Trophoblast cell (in vitro differentiated cells and primary cell): Measurements from ENCODE around the gene GTPBP1.

Experiments
- DNase-seq, 2 donors: peaks; one replicate each; pipeline ENCODE4 v3.0.0-alpha.2; 2016
- H2AFZ ChIP-seq: 2 replicates; pipeline ENCODE4 v1.6.1; 2013; ENCODE audit warnings: low read length, moderate library complexity, mild to moderate bottlenecking; ENCODE audit not compliant: insufficient read depth, poor library complexity
- H2AK5ac ChIP-seq: 2 replicates; pipeline ENCODE4 v1.6.1; 2013; ENCODE audit warnings: mild to moderate bottlenecking, low read length
- H2BK120ac ChIP-seq: 2 replicates; pipeline ENCODE4 v1.6.1; 2013; ENCODE audit warnings: low read length, mild to moderate bottlenecking, moderate library complexity; ENCODE audit not compliant: insufficient read depth, poor library complexity
- H2BK12ac ChIP-seq: 2 replicates; pipeline ENCODE4 v1.6.1; 2013; ENCODE audit warnings: mild to moderate bottlenecking, low read length, moderate library complexity
- H2BK5ac ChIP-seq: 2 replicates; pipeline ENCODE4 v1.6.1; 2013; ENCODE audit warnings: low read length, low read depth, moderate library complexity, mild to moderate bottlenecking; ENCODE audit not compliant: poor library complexity
- H3K14ac ChIP-seq: 2 replicates; pipeline ENCODE4 v1.6.1; 2013; ENCODE audit warnings: mild to moderate bottlenecking, low read length
- H3K18ac ChIP-seq: 2 replicates; pipeline ENCODE4 v1.6.1; 2013; ENCODE audit warnings: mild to moderate bottlenecking, low read length
- H3K23ac ChIP-seq: 2 replicates; pipeline ENCODE4 v1.6.1; 2013; ENCODE audit warnings: low read length
- H3K27ac ChIP-seq: 2 replicates; pipeline ENCODE4 v1.5.1; 2013; ENCODE audit warnings: low read depth, mild to moderate bottlenecking, inconsistent platforms, low read length, moderate library complexity
- H3K27me3 ChIP-seq: 2 replicates; pipeline ENCODE4 v1.6.1; 2013; ENCODE audit warnings: inconsistent platforms, mild to moderate bottlenecking, low read length, moderate library complexity; ENCODE audit not compliant: insufficient read depth
- H3K36me3 ChIP-seq, 2 experiments: 1 replicate in 1 of 2; 2 replicates in 1 of 2; pipeline ENCODE4 v1.6.1; 2013; ENCODE audit warnings: low read length in 2 of 2, mild to moderate bottlenecking in 2 of 2, moderate library complexity in 1 of 2; ENCODE audit not compliant: insufficient read depth in 2 of 2, control insufficient read depth in 1 of 2
- H3K4ac ChIP-seq: 2 replicates; pipeline ENCODE4 v1.6.1; 2013; ENCODE audit warnings: low read depth, mild to moderate bottlenecking, low read length, moderate library complexity
- H3K4me1 ChIP-seq, 2 experiments: 1 replicate in 1 of 2; 2 replicates in 1 of 2; pipeline ENCODE4 v1.6.1; 2013; ENCODE audit warnings: low read length in 2 of 2, mild to moderate bottlenecking in 2 of 2, moderate library complexity in 1 of 2; ENCODE audit not compliant: insufficient read depth in 2 of 2, control insufficient read depth in 1 of 2
- H3K4me2 ChIP-seq: 2 replicates; pipeline ENCODE4 v1.6.1; 2013; ENCODE audit warnings: inconsistent platforms, mild to moderate bottlenecking, low read length, moderate library complexity
- H3K4me3 ChIP-seq: 2 replicates; pipeline ENCODE4 v1.5.1; 2013; ENCODE audit warnings: mild to moderate bottlenecking, low read depth, low read length, inconsistent platforms
- H3K79me1 ChIP-seq: one replicate; pipeline ENCODE4 v1.6.1; 2013; ENCODE audit warnings: low read length
- H3K79me2 ChIP-seq: 2 replicates; pipeline ENCODE4 v1.6.1; 2013; ENCODE audit warnings: low read length, mild to moderate bottlenecking; ENCODE audit not compliant: control insufficient read depth, insufficient read depth, poor library complexity
- H3K9ac ChIP-seq: 2 replicates; pipeline ENCODE4 v1.6.1; 2013; ENCODE audit warnings: mild to moderate bottlenecking, low read length
- H3K9me3 ChIP-seq: 2 replicates; pipeline ENCODE4 v1.6.1; 2013; ENCODE audit warnings: low read depth, mild to moderate bottlenecking, control low read depth, inconsistent platforms, low read length; ENCODE audit not compliant: insufficient read depth
- H4K12ac ChIP-seq: 2 replicates; pipeline ENCODE4 v1.6.1; 2013; ENCODE audit warnings: low read depth, mild to moderate bottlenecking, low read length, moderate library complexity
- H4K8ac ChIP-seq: 2 replicates; pipeline ENCODE4 v1.6.1; 2013; ENCODE audit warnings: low read depth, mild to moderate bottlenecking, low read length, moderate library complexity
- H4K91ac ChIP-seq: one replicate; pipeline ENCODE4 v1.6.1; 2013; ENCODE audit warnings: low read depth, mild to moderate bottlenecking, low read length, moderate library complexity
- WGBS: extraction: QIAGEN DNeasy Blood & Tissue Kit; methylation state at CpG from one replicate; pipeline ENCODE4 v1.1.7; 2013; ENCODE audit warnings: missing lambda C conversion rate; ENCODE audit not compliant: insufficient read length, insufficient coverage; ENCODE audit errors: extremely low coverage; 5-methylcytosine and 5-hydroxymethylcytosine counted together

The GTPBP1 gene

GRCh38 chr22:38775656-38776055 is 69.9 kb downstream of the GTPBP1 start:
- H3K27ac ChIP-seq: no peak overlapping the region
- no peaks in the 10 kb centered on the region for H3K4me1 ChIP-seq
- H3K36me3 ChIP-seq: peaks cover 0 to 11% of the 10 kb centered on the region in 2 experiments
- no peaks in the 10 kb centered on the region for H3K27me3 ChIP-seq
- H4K12ac ChIP-seq: no peak overlapping the region
- no peaks in the 10 kb centered on the region for H3K9me3 ChIP-seq
- no CpG with 5 or more reads among the region's 13 CpGs for WGBS
- no peak overlapping the region for H3K4ac ChIP-seq
- H2AFZ ChIP-seq: no peak overlapping the region
- H3K79me1 ChIP-seq: no peaks in the 10 kb centered on the region
- H3K4me2 ChIP-seq: no peak overlapping the region
- no peak overlapping the region for H2AK5ac ChIP-seq
- no peak overlapping the region for H3K23ac ChIP-seq
- no peak overlapping the region for H2BK5ac ChIP-seq
- no peak for DNase-seq
- H3K9ac ChIP-seq: no peak overlapping the region
- no peak overlapping the region for H3K14ac ChIP-seq
- no peak overlapping the region for H2BK12ac ChIP-seq
- H3K79me2 ChIP-seq: no peaks in the 10 kb centered on the region
- H3K18ac ChIP-seq: no peak overlapping the region
- H2BK120ac ChIP-seq: no peak overlapping the region
- no peak overlapping the region for H4K8ac ChIP-seq
- H3K4me3 ChIP-seq: no peak overlapping the region
- no peak overlapping the region for H4K91ac ChIP-seq

- no peaks in the 10 kb centered on the region for H3K79me1 ChIP-seq
- H2BK120ac ChIP-seq: no peak overlapping the region
- H4K8ac ChIP-seq: no peak overlapping the region
- H2BK5ac ChIP-seq: no peak overlapping the region
- H3K4me2 ChIP-seq: no peak overlapping the region
- H3K9ac ChIP-seq: no peak overlapping the region
- H3K4me3 ChIP-seq: no peak overlapping the region
- H4K91ac ChIP-seq: no peak overlapping the region
- H3K4ac ChIP-seq: no peak overlapping the region
- H2AK5ac ChIP-seq: no peak overlapping the region
- H3K27me3 ChIP-seq: no peaks in the 10 kb centered on the region
- H3K14ac ChIP-seq: no peak overlapping the region
- no peaks in the 10 kb centered on the region for H3K79me2 ChIP-seq
- no peak for DNase-seq
- WGBS: no CpG with 5 or more reads among the region's 6 CpGs
- no peak overlapping the region for H3K27ac ChIP-seq
- H2BK12ac ChIP-seq: no peak overlapping the region
- H4K12ac ChIP-seq: no peak overlapping the region
- no peak overlapping the region for H2AFZ ChIP-seq
- no peaks in the 10 kb centered on the region for H3K9me3 ChIP-seq
- no peak overlapping the region for H3K18ac ChIP-seq
- H3K36me3 ChIP-seq: peaks cover 0 to 13% of the 10 kb centered on the region in 2 experiments
- H3K23ac ChIP-seq: no peak overlapping the region
- H3K4me1 ChIP-seq: no peaks in the 10 kb centered on the region
Measured at GRCh38 chr22:38776086-38776485, 70.3 kb downstream of the GTPBP1 start.

GRCh38 chr22:38777087-38777671 is 71.4 kb downstream of the GTPBP1 start:
- no CpG with 5 or more reads among the region's 27 CpGs for WGBS
- H4K12ac ChIP-seq: no peak overlapping the region
- no peak overlapping the region for H3K4me2 ChIP-seq
- no peak overlapping the region for H3K4me3 ChIP-seq
- H3K79me1 ChIP-seq: no peaks in the 10 kb centered on the region
- H3K9me3 ChIP-seq: no peaks in the 10 kb centered on the region
- no peak overlapping the region for H4K91ac ChIP-seq
- H2BK5ac ChIP-seq: no peak overlapping the region
- no peak overlapping the region for H4K8ac ChIP-seq
- no peak overlapping the region for H2BK12ac ChIP-seq
- H3K23ac ChIP-seq: no peak overlapping the region
- no peak overlapping the region for H2AFZ ChIP-seq
- H3K4ac ChIP-seq: no peak overlapping the region
- DNase-seq: no peak
- H3K18ac ChIP-seq: no peak overlapping the region
- no peak overlapping the region for H3K9ac ChIP-seq
- H3K27me3 ChIP-seq: no peaks in the 10 kb centered on the region
- H3K27ac ChIP-seq: no peak overlapping the region
- H2AK5ac ChIP-seq: no peak overlapping the region
- no peak overlapping the region for H2BK120ac ChIP-seq
- no peak overlapping the region for H3K14ac ChIP-seq
- H3K79me2 ChIP-seq: no peaks in the 10 kb centered on the region
- H3K4me1 ChIP-seq: no peaks in the 10 kb centered on the region
- H3K36me3 ChIP-seq: peaks cover 0 to 13% of the 10 kb centered on the region in 2 experiments

- H3K4me1 ChIP-seq: no peaks in the 10 kb centered on the region
- WGBS: no CpG with 5 or more reads among the region's 13 CpGs
- no peak overlapping the region for H3K4ac ChIP-seq
Measured at GRCh38 chr22:38781033-38781432, 75.3 kb downstream of the GTPBP1 start.

More at GRCh38 chr22:38781033-38781432, 75.3 kb downstream of the GTPBP1 start:
- H3K36me3 ChIP-seq: peaks cover 0 to 13% of the 10 kb centered on the region in 2 experiments
- H2BK12ac ChIP-seq: no peak overlapping the region
- H3K79me1 ChIP-seq: no peaks in the 10 kb centered on the region
- H3K23ac ChIP-seq: no peak overlapping the region
- DNase-seq: no peak
- H2BK5ac ChIP-seq: no peak overlapping the region
- H4K12ac ChIP-seq: no peak overlapping the region
- H4K8ac ChIP-seq: no peak overlapping the region
- H3K27me3 ChIP-seq: no peaks in the 10 kb centered on the region
- no peak overlapping the region for H2AK5ac ChIP-seq
- H3K18ac ChIP-seq: no peak overlapping the region
- H2AFZ ChIP-seq: no peak overlapping the region
- H3K9me3 ChIP-seq: no peaks in the 10 kb centered on the region
- no peak overlapping the region for H3K4me3 ChIP-seq
- no peak overlapping the region for H4K91ac ChIP-seq
- no peak overlapping the region for H3K9ac ChIP-seq
- no peaks in the 10 kb centered on the region for H3K79me2 ChIP-seq
- H3K27ac ChIP-seq: no peak overlapping the region
- H2BK120ac ChIP-seq: no peak overlapping the region
- no peak overlapping the region for H3K14ac ChIP-seq
- no peak overlapping the region for H3K4me2 ChIP-seq
